GM12878 (cell line): ENCODE data around the gene SETD7. TPM values are rescaled to one million over a fixed set of nuclear protein-coding genes. Genes with fewer than 3 reads are reported as not detected.

Source experiments
- ATAC-seq: fragments of 200-7000 bp; cut with Tn5 transposase; 3 replicates; pipeline ENCODE4 v1.9.1; 2020; ENCODE audit warnings: mild to moderate bottlenecking, moderate library complexity
- BruUV-seq: library from RNA; stranded (reverse); fragments of 400-500 nt; replicated peaks from 2 replicates; lab custom pipeline; 2021; lab: Mats Ljungman, UMichigan
- CTCF ChIA-PET: fragments of 300-600 bp; sonication (Branson Sonifier 250); formaldehyde crosslinking; extraction: SDS; loops from one replicate; lab custom pipeline; 2021; ENCODE audit warnings: inconsistent platforms; lab: Yijun Ruan, JAX
- POLR2A ChIA-PET: fragments of 350-600 bp; formaldehyde crosslinking; extraction: SDS; loops from one replicate; lab custom pipeline; 2021; ENCODE audit warnings: inconsistent platforms; lab: Charles Lee
- RAD21 ChIA-PET: fragments of 300-600 bp; sonication (Branson Sonifier 250); formaldehyde crosslinking; loops from one replicate; lab custom pipeline; 2023; ENCODE audit warnings: antibody characterized with exemption; ENCODE audit not compliant: unreplicated experiment; lab: Charles Lee
- SMC1A ChIA-PET: fragments of 300-600 bp; sonication (Branson Sonifier 250); formaldehyde crosslinking; loops from one replicate; lab custom pipeline; 2023; ENCODE audit not compliant: unreplicated experiment, uncharacterized antibody; lab: Charles Lee
- DNase-seq: peaks from one replicate; pipeline ENCODE4 v3.0.0-alpha.2; 2011; ENCODE audit warnings: low read depth, low spot score
- FAIRE-seq: peaks from 3 replicates; lab custom pipeline; 2011; peaks lifted over from hg19 to GRCh38; lab: Jason Lieb, UNC
- H2AFZ ChIP-seq: 2 replicates; pipeline ENCODE4 v1.6.0; 2011; ENCODE audit warnings: low read depth, low read length, control low read depth; ENCODE audit not compliant: control insufficient read depth
- H3K27ac ChIP-seq: 2 replicates; pipeline ENCODE4 v1.5.1; 2011; ENCODE audit warnings: control low read depth; ENCODE audit not compliant: control insufficient read depth, insufficient read depth
- H3K27me3 ChIP-seq, 2 experiments: replicated peaks in 1 of 2; 2 replicates each; pipeline versions ENCODE4 v1.6.0 to v1.6.1; 2011; ENCODE audit warnings: low read length in 1 of 2; ENCODE audit not compliant: control insufficient read depth in 2 of 2, insufficient read depth in 2 of 2
- H3K36me3 ChIP-seq, 2 experiments: 2 replicates each; pipeline ENCODE4 v1.5.1; 2011; ENCODE audit warnings: low read length in 1 of 2; ENCODE audit not compliant: control insufficient read depth in 2 of 2, insufficient read depth in 2 of 2
- H3K4me1 ChIP-seq: 2 replicates; pipeline ENCODE4 v1.6.1; 2011; ENCODE audit warnings: mild to moderate bottlenecking, low read length, moderate library complexity, mixed read lengths; ENCODE audit not compliant: control insufficient read depth, insufficient read depth
- H3K4me2 ChIP-seq: 2 replicates; pipeline ENCODE4 v1.6.0; 2011; ENCODE audit warnings: control low read depth; ENCODE audit not compliant: control insufficient read depth, insufficient read depth
- H3K4me3 ChIP-seq: fragments of 200-600 bp; sonication (generic); 2 replicates; pipeline ENCODE4 v1.5.1; 2016
- H3K79me2 ChIP-seq: 2 replicates; pipeline ENCODE4 v1.6.0; 2011; ENCODE audit warnings: low read length; ENCODE audit not compliant: control insufficient read depth, insufficient read depth
- H3K9ac ChIP-seq: 2 replicates; pipeline ENCODE4 v1.8.0; 2011; ENCODE audit warnings: low read length, control low read depth, mixed read lengths; ENCODE audit not compliant: control insufficient read depth, insufficient read depth
- H3K9me3 ChIP-seq: replicated peaks from 3 replicates; pipeline ENCODE4 v1.5.1; 2011; ENCODE audit warnings: mild to moderate bottlenecking, low read length; ENCODE audit not compliant: control insufficient read depth, insufficient read depth
- H4K20me1 ChIP-seq: 2 replicates; pipeline ENCODE4 v1.6.0; 2011; ENCODE audit not compliant: control insufficient read depth, insufficient read depth
- HDAC6 ChIP-seq: fragments of 200-600 bp; sonication (generic); IDR thresholded peaks from one replicate; pipeline ENCODE4 v1.8.0; 2017; ENCODE audit warnings: antibody characterized with exemption; ENCODE audit not compliant: unreplicated experiment
- MEF2A ChIP-seq: IDR thresholded peaks from 2 replicates; pipeline ENCODE4 v1.6.1; 2011; ENCODE audit warnings: low read depth, mild to moderate bottlenecking, low read length, moderate library complexity; ENCODE audit not compliant: insufficient read depth
- MTA3 ChIP-seq: IDR thresholded peaks from 2 replicates; pipeline ENCODE4 v1.6.1; 2012; ENCODE audit warnings: low read length, inconsistent platforms, borderline replicate concordance
- NR2C2 ChIP-seq: IDR thresholded peaks from 2 replicates; pipeline ENCODE4 v1.6.1; 2011; ENCODE audit warnings: borderline replicate concordance, low read depth; ENCODE audit not compliant: control insufficient read depth, insufficient read length
- RAD21 ChIP-seq: IDR thresholded peaks from 2 replicates; pipeline ENCODE4 v1.6.1; 2011; ENCODE audit warnings: mild to moderate bottlenecking, low read depth, low read length, moderate library complexity; ENCODE audit not compliant: insufficient read depth
- SRF ChIP-seq, 2 experiments: IDR thresholded peaks; 2 replicates each; pipeline ENCODE4 v1.6.1; 2011; ENCODE audit warnings: low read depth in 2 of 2, low read length in 2 of 2, mild to moderate bottlenecking in 1 of 2, moderate library complexity in 1 of 2
- STAT3 ChIP-seq: IDR thresholded peaks from 2 replicates; pipeline ENCODE4 v1.6.1; 2011; ENCODE audit warnings: low read depth, low read length, improper control_type of control experiment
- ZZZ3 ChIP-seq: IDR thresholded peaks from 2 replicates; pipeline ENCODE4 v1.6.1; 2011; ENCODE audit warnings: low read depth; ENCODE audit not compliant: control insufficient read depth, insufficient read length
- WGBS: methylation state at CpG from one replicate; pipeline ENCODE4 v1.1.6; 2016; ENCODE audit warnings: low lambda C conversion rate; ENCODE audit not compliant: insufficient replicate concordance, insufficient coverage; ENCODE audit errors: missing lambda C conversion rate; 5-methylcytosine and 5-hydroxymethylcytosine counted together
- in situ Hi-C: fragments of 300-500 bp; cut with MboI; formaldehyde crosslinking; loops from 9 replicates; pipeline ENCODE4 v1.14.3; 2018; ENCODE audit warnings: mixed read lengths
- intact Hi-C: fragments of 100-400 bp; cut with micrococcal nuclease; formaldehyde crosslinking; loops from one replicate; pipeline ENCODE4 v1.14.2; 2022; ENCODE audit not compliant: unreplicated experiment
- polyA plus RNA-seq, 11 experiments: library from polyadenylated mRNA; depleted of rRNA in 4 of 11; unstranded in 6 of 11; stranded (reverse) in 5 of 11; fragments of >200 nt; fragmentation: Nextera tagmentation in 4 of 11; fragmentation: Illumina TruSeq in 1 of 11; extraction: Ambion mirVana in 4 of 11; extraction: Trizol in 1 of 11; gene quantifications; 1 replicate in 1 of 11; 2 replicates in 10 of 11; pipeline versions ENCODE4 v1.2.1 to v1.2.3, GENCODE V29; 2011 to 2016; ENCODE audit warnings: inconsistent platforms in 2 of 11, missing spikeins in 2 of 11, low read depth in 1 of 11
- total RNA-seq, 4 experiments: library from RNA; depleted of rRNA in 3 of 4; stranded (reverse); fragments of >200 nt in 3 of 4; fragmentation: Illumina TruSeq in 1 of 4; extraction: Trizol in 1 of 4; gene quantifications; 2 replicates each; pipeline versions ENCODE4 v1.2.1 to v1.2.3, GENCODE V29; 2013 to 2021
- TF ChIP-seq, protein P1 (sequence below): fragments of 450-650 bp; formaldehyde crosslinking; IDR thresholded peaks from 2 replicates; pipeline ENCODE4 v1.5.0; 2022; ENCODE audit warnings: mild to moderate bottlenecking, missing genetic modification characterization

SETD7 gene
- total and polyA plus RNA-seq, 10 of the 15 experiments (the other 5 are each of a cell fraction or from before 2014, with no cell fraction given), result 0.03 to 0.82 (median 0.44) TPM

DNA sequence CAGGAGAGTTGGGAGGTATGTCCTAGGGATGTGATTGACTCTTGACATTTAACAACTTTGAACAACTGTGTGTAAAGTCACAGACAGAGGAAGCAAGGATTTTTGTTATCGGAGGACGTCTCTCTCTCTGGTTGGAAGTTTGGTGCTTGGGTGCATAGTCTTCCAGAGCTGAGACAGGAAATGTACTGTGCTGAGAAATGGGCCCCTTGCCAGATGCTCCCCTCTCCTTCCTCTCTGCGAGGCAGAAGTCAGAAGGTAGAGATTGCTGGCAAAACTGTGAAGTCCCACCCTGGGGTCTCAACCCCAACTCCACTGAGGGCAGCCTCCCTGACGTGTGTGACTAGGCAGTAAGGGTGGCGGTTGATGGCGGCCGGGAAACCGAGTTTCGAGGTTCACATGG is 49.2 kb downstream of the SETD7 start:
- H2AFZ ChIP-seq, result no peak overlapping the region
- no peaks in the 10 kb centered on the region for H4K20me1 ChIP-seq
- H3K4me2 ChIP-seq, result no peak overlapping the region
- no peaks in the 10 kb centered on the region for H3K79me2 ChIP-seq
- in situ Hi-C loops (no loop called here), intact Hi-C loops (no loop called here)
- no peaks in the 10 kb centered on the region for H3K27me3 ChIP-seq
- RAD21 ChIA-PET, result no interaction called here
- H3K9me3 ChIP-seq, result no peaks in the 10 kb centered on the region
- ATAC-seq (no peak), DNase-seq (no peak), FAIRE-seq (no peak)
- H3K4me3 ChIP-seq, result no peak overlapping the region
- CTCF ChIA-PET, result interaction anchor here (1.1 to 1.5 kb wide), 2 partner anchors 9 kb away, joined by 3 read pairs; no protein-coding TSS in a partner anchor
- H3K36me3 ChIP-seq, result no peaks in the 10 kb centered on the region
- POLR2A ChIA-PET, result no interaction called here
- SMC1A ChIA-PET, result interaction anchor here (1.0 kb wide), 1 partner anchor 206 kb away, joined by 3 read pairs; the partner anchor contains the start of gene NAA15
- H3K9ac ChIP-seq, result no peak overlapping the region
- H3K4me1 ChIP-seq, result no peaks in the 10 kb centered on the region
- 71% methylated on average over 9 of the region's 9 CpGs for WGBS
- TF ChIP-seq RAD21, result no peak
- TF ChIP-seq, protein P1, sequence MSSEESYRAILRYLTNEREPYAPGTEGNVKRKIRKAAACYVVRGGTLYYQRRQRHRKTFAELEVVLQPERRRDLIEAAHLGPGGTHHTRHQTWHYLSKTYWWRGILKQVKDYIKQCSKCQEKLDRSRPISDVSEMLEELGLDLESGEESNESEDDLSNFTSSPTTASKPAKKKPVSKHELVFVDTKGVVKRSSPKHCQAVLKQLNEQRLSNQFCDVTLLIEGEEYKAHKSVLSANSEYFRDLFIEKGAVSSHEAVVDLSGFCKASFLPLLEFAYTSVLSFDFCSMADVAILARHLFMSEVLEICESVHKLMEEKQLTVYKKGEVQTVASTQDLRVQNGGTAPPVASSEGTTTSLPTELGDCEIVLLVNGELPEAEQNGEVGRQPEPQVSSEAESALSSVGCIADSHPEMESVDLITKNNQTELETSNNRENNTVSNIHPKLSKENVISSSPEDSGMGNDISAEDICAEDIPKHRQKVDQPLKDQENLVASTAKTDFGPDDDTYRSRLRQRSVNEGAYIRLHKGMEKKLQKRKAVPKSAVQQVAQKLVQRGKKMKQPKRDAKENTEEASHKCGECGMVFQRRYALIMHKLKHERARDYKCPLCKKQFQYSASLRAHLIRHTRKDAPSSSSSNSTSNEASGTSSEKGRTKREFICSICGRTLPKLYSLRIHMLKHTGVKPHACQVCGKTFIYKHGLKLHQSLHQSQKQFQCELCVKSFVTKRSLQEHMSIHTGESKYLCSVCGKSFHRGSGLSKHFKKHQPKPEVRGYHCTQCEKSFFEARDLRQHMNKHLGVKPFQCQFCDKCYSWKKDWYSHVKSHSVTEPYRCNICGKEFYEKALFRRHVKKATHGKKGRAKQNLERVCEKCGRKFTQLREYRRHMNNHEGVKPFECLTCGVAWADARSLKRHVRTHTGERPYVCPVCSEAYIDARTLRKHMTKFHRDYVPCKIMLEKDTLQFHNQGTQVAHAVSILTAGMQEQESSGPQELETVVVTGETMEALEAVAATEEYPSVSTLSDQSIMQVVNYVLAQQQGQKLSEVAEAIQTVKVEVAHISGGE (CRISPR knock-in tag), result no peak
- no peak for TF ChIP-seq MTA3
- no peak for TF ChIP-seq ZZZ3
- TF ChIP-seq NR2C2, result no peak
- TF ChIP-seq MEF2A, result no peak
- no peak for TF ChIP-seq HDAC6
- TF ChIP-seq SRF (IDR thresholded peaks at IDR 0.05; ENCODE audit: low read depth in 2 of 2, low read length in 2 of 2), result no peak
- TF ChIP-seq STAT3, result no peak
- no peak overlapping the region for H3K27ac ChIP-seq
- BruUV-seq, result no TSS peak
